Glutamatergic neuron (in vitro differentiated cells): Measurements from ENCODE around the gene KCTD19. TPM values are rescaled to one million over a fixed set of nuclear protein-coding genes. Genes with fewer than 3 reads are reported as not detected.

ENCODE experiments used
- DNase-seq: peaks from one replicate; pipeline ENCODE4 v3.0.0; 2022
- H3K27ac Mint-ChIP-seq: one replicate; pipeline ENCODE4 v1.8.0; 2020; ENCODE audit warnings: mild to moderate bottlenecking, mixed read lengths, inconsistent platforms; ENCODE audit not compliant: unreplicated experiment
- H3K27me3 Mint-ChIP-seq: one replicate; pipeline ENCODE4 v1.8.0; 2020; ENCODE audit warnings: mild to moderate bottlenecking, moderate library complexity, mixed read lengths, inconsistent platforms; ENCODE audit not compliant: unreplicated experiment
- H3K36me3 Mint-ChIP-seq: one replicate; pipeline ENCODE4 v1.8.0; 2020; ENCODE audit warnings: mild to moderate bottlenecking, mixed read lengths, inconsistent platforms; ENCODE audit not compliant: unreplicated experiment
- H3K4me1 Mint-ChIP-seq: one replicate; pipeline ENCODE4 v1.8.0; 2020; ENCODE audit warnings: mild to moderate bottlenecking, low read depth, mixed read lengths, inconsistent platforms; ENCODE audit not compliant: unreplicated experiment
- H3K4me3 Mint-ChIP-seq: one replicate; pipeline ENCODE4 v1.8.0; 2020; ENCODE audit warnings: mild to moderate bottlenecking, mixed read lengths, inconsistent platforms; ENCODE audit not compliant: unreplicated experiment
- H3K9me3 Mint-ChIP-seq: one replicate; pipeline ENCODE4 v1.8.0; 2020; ENCODE audit warnings: mild to moderate bottlenecking, moderate library complexity, mixed read lengths, inconsistent platforms; ENCODE audit not compliant: unreplicated experiment
- CTCF ChIP-seq: fragments of 200-600 bp; sonication (generic); IDR thresholded peaks from one replicate; pipeline ENCODE4 v1.5.0; 2021; ENCODE audit not compliant: partially characterized antibody, unreplicated experiment
- total RNA-seq: library from RNA; stranded (reverse); fragmentation: NEBNext Ultra II Directional; extraction: Animal tissue kit (Norgen Biotek cat#: 25700); gene quantifications from one replicate; pipeline ENCODE4 v1.2.1, GENCODE V29; 2021; ENCODE audit not compliant: unreplicated experiment

KCTD19 gene
- total RNA-seq, 1 donor from 2014 or later: 1.0 TPM

- Mint-ChIP-seq H3K27me3 (peaks cover 24% of the 10 kb centered on the region), H3K4me1 (peaks cover 20% of the 10 kb centered on the region), H3K27ac (no peak overlapping the region), H3K36me3 (peaks cover 5% of the 10 kb centered on the region), H3K4me3 (peak overlapping the region; percentile 87), H3K9me3 (peaks cover 13% of the 10 kb centered on the region)
- no peak for TF ChIP-seq CTCF
- no peak for DNase-seq
Measured at GRCh38 chr16:67250045-67250327, 76.6 kb downstream of the KCTD19 start.

- no peak for TF ChIP-seq CTCF
- DNase-seq: no peak
- Mint-ChIP-seq H3K27me3 (peaks cover 24% of the 10 kb centered on the region), H3K36me3 (peaks cover 5% of the 10 kb centered on the region), H3K4me1 (peaks cover 21% of the 10 kb centered on the region), H3K9me3 (peaks cover 13% of the 10 kb centered on the region), H3K27ac (no peak overlapping the region), H3K4me3 (peak overlapping the region; percentile 87)
Measured at GRCh38 chr16:67249178-67250044, 77.1 kb downstream of the KCTD19 start.

GRCh38 chr16:67248401-67249177, 78.0 kb downstream of the KCTD19 start, which contains the start of gene SLC9A5:
Gene SLC9A5, plus strand, starts transcription at chr16:67248979. Its CDS starts 36 bp downstream, at chr16:67249015.
- DNase-seq: peak; percentile 46
- peak within 1 kb of the TSS; percentile 92 for H3K4me3 Mint-ChIP-seq
- peaks cover 5% of the 10 kb centered on the region for H3K36me3 Mint-ChIP-seq
- no peak within 1 kb of the TSS for H3K27ac Mint-ChIP-seq
- H3K27me3 Mint-ChIP-seq: peaks cover 24% of the 10 kb centered on the region
- TF ChIP-seq CTCF: no peak
- peaks cover 13% of the 10 kb centered on the region for H3K9me3 Mint-ChIP-seq
- H3K4me1 Mint-ChIP-seq: peaks cover 21% of the 10 kb centered on the region

GRCh38 chr16:67248073-67248400, 78.5 kb downstream of the KCTD19 start:
- H3K27me3 Mint-ChIP-seq: peaks cover 24% of the 10 kb centered on the region
- peak overlapping the region; percentile 92 for H3K4me3 Mint-ChIP-seq
- TF ChIP-seq CTCF: no peak
- no peak overlapping the region for H3K27ac Mint-ChIP-seq
- H3K4me1 Mint-ChIP-seq: peaks cover 21% of the 10 kb centered on the region
- DNase-seq: no peak
- peaks cover 11% of the 10 kb centered on the region for H3K9me3 Mint-ChIP-seq
- peaks cover 5% of the 10 kb centered on the region for H3K36me3 Mint-ChIP-seq
